ENCODE data around the gene CRACR2A. TPM values are rescaled to one million over a fixed set of nuclear protein-coding genes. Genes with fewer than 3 reads are reported as not detected.

The CRACR2A gene
- total and polyA plus RNA-seq, 9 of the 15 experiments (the other 6 are each of a cell fraction or from before 2014, with no cell fraction given): 2.1 to 15.1 (median 10.4) TPM

GRCh38 chr12:3673981-3674708 lies 78.8 kb downstream of the CRACR2A start:
- Histone ChIP-seq H3K4me2 (ENCODE audit: insufficient read depth, low read length) (no peak overlapping the region), H3K27ac (ENCODE audit: extremely low read depth, low read depth, low read length) (no peak overlapping the region), H3K36me3 (ENCODE audit: control insufficient read depth, insufficient read depth, low read length) (peaks cover 56% of the 10 kb centered on the region; the same call in 2 of the 3 replicates), H3K79me2 (ENCODE audit: control insufficient read depth, insufficient read depth, low read length) (no peaks in the 10 kb centered on the region), H3K4me1 (replicated peaks in 1 of 2; ENCODE audit: control insufficient read depth in 2 of 2, insufficient read depth in 2 of 2, low read length in 2 of 2) (no peaks in the 10 kb centered on the region), H4K20me1 (replicated peaks; ENCODE audit: control insufficient read depth, insufficient read depth, low read length) (no peaks in the 10 kb centered on the region; the same call in 1 of the 2 replicates), H3K4me3 (no peak overlapping the region), H3K27me3 (ENCODE audit: control insufficient read depth in 2 of 2, insufficient read depth in 2 of 2, low read length in 2 of 2) (no peaks in the 10 kb centered on the region), H2AFZ (ENCODE audit: low read depth, low read length) (no peak overlapping the region), H3K9ac (ENCODE audit: insufficient read depth in 1 of 2, low read depth in 2 of 2, low read length in 2 of 2) (no peak overlapping the region), H3K9me3 (replicated peaks; ENCODE audit: control insufficient read depth, insufficient read depth, low read depth, low read length) (no peaks in the 10 kb centered on the region), H3K9me1 (ENCODE audit: control insufficient read depth, insufficient read depth, low read length) (no peaks in the 10 kb centered on the region)
- ATAC-seq (no peak), DNase-seq (ENCODE audit: extremely low read depth in 1 of 4, low spot score in 3 of 4) (no peak), FAIRE-seq (no peak)
- ChIA-PET CTCF (ENCODE audit: low intra/inter-chr PET ratio) (no interaction called here), POLR2A (interaction anchor here (1.0 kb wide), 2 partner anchors 8 kb away, joined by 3 to 4 read pairs; no protein-coding TSS in a partner anchor)
- WGBS (ENCODE audit: insufficient coverage, low coverage, missing lambda C conversion rate): 77% methylated on average over 5 of the region's 9 CpGs
- TF ChIP-seq TSC22D4 (tag; IDR thresholded peaks at IDR 0.05): no peak
- TF ChIP-seq NEUROD1 (IDR thresholded peaks at IDR 0.05; ENCODE audit: borderline replicate concordance, low read depth, low read length, partially characterized antibody): no peak
- TF ChIP-seq, protein P1, sequence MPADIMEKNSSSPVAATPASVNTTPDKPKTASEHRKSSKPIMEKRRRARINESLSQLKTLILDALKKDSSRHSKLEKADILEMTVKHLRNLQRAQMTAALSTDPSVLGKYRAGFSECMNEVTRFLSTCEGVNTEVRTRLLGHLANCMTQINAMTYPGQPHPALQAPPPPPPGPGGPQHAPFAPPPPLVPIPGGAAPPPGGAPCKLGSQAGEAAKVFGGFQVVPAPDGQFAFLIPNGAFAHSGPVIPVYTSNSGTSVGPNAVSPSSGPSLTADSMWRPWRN (IDR thresholded peaks at IDR 0.05; ENCODE audit: low read depth): no peak
- no peak for TF ChIP-seq ASH1L (IDR thresholded peaks at IDR 0.05; ENCODE audit: borderline replicate concordance, low read depth, partially characterized antibody)
- no peak for TF ChIP-seq NFE2 (IDR thresholded peaks at IDR 0.05; ENCODE audit: low read depth)
- no peak for TF ChIP-seq KDM1A (IDR thresholded peaks at IDR 0.05)
- TF ChIP-seq SRF (CRISPR knock-in tag; IDR thresholded peaks at IDR 0.05): no peak
- no peak for TF ChIP-seq ETV6 (IDR thresholded peaks at IDR 0.05; ENCODE audit: borderline replicate concordance in 1 of 2, low read depth in 2 of 2, low read length in 1 of 2)
- no peak for TF ChIP-seq ETV6 (CRISPR knock-in tag; IDR thresholded peaks at IDR 0.05; ENCODE audit: borderline replicate concordance)
- no peak for TF ChIP-seq ZKSCAN3 (CRISPR knock-in tag; IDR thresholded peaks at IDR 0.05)
- TF ChIP-seq ZNF551 (CRISPR knock-in tag; IDR thresholded peaks at IDR 0.05): no peak
- no peak for TF ChIP-seq ZNF511 (CRISPR knock-in tag; IDR thresholded peaks at IDR 0.05)
- TF ChIP-seq HCFC1 (IDR thresholded peaks at IDR 0.05; ENCODE audit: low read depth, low read length): no peak
- TF ChIP-seq RFX7 (CRISPR knock-in tag; IDR thresholded peaks at IDR 0.05): no peak
- TF ChIP-seq KDM5B (IDR thresholded peaks at IDR 0.05; ENCODE audit: insufficient replicate concordance, low read depth, low read length): no peak
- TF ChIP-seq, protein P2, sequence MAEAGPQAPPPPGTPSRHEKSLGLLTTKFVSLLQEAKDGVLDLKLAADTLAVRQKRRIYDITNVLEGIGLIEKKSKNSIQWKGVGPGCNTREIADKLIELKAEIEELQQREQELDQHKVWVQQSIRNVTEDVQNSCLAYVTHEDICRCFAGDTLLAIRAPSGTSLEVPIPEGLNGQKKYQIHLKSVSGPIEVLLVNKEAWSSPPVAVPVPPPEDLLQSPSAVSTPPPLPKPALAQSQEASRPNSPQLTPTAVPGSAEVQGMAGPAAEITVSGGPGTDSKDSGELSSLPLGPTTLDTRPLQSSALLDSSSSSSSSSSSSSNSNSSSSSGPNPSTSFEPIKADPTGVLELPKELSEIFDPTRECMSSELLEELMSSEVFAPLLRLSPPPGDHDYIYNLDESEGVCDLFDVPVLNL (CRISPR knock-in tag; IDR thresholded peaks at IDR 0.05; ENCODE audit: low read depth): no peak
- TF ChIP-seq, protein P3, sequence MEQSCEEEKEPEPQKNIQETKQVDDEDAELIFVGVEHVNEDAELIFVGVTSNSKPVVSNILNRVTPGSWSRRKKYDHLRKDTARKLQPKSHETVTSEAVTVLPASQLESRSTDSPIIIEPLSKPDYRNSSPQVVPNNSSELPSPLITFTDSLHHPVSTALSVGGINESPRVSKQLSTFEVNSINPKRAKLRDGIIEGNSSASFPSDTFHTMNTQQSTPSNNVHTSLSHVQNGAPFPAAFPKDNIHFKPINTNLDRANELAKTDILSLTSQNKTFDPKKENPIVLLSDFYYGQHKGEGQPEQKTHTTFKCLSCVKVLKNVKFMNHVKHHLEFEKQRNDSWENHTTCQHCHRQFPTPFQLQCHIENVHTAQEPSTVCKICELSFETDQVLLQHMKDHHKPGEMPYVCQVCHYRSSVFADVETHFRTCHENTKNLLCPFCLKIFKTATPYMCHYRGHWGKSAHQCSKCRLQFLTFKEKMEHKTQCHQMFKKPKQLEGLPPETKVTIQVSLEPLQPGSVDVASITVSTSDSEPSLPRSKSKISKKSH (CRISPR knock-in tag; IDR thresholded peaks at IDR 0.05): no peak
- in situ Hi-C loops (cut with MboI) (no loop called here), intact Hi-C loops (cut with micrococcal nuclease) (no loop called here)
- BruUV-seq (replicated peaks): no TSS peak

Measured in K562 (cell line).